Tibial nerve (tissue), 3 donors: ENCODE measurements around the gene NOSTRIN.

Experiments
- POLR2A ChIP-seq, 2 donors: fragments of 450-650 bp; IDR thresholded peaks; one replicate each; pipeline ENCODE4 v1.6.1; 2017; ENCODE audit warnings: antibody characterized with exemption in 2 of 2, mild to moderate bottlenecking in 2 of 2, moderate library complexity in 2 of 2
- TF ChIP-seq, protein P1 (sequence below), 5 experiments: fragments of 200-600 bp in 3 of 5; fragments of 450-650 bp in 2 of 5; sonication (generic) in 3 of 5; IDR thresholded peaks; one replicate each; pipeline ENCODE4 v1.5.1; 2016 to 2019; ENCODE audit warnings: antibody characterized with exemption in 5 of 5, mild to moderate bottlenecking in 3 of 5, moderate library complexity in 2 of 5

DNA sequence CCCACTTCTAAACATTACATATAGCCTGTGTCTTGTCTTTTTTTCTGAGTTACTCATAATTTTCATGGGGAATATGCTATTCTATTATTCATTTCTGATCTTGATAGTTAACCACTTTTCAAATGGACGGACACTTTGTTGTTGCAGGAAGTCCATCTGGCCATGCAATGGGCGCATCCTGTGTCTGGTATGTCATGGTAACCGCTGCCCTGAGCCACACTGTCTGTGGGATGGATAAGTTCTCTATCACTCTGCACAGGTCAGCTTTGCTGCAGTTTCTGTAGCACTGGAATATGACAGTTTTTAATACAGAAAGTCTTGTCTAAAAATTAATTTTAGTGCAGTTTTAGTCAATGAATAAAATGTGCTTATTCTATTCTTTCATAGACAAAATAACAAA lies 101.9 kb downstream of the NOSTRIN start:
- TF ChIP-seq, protein P1, sequence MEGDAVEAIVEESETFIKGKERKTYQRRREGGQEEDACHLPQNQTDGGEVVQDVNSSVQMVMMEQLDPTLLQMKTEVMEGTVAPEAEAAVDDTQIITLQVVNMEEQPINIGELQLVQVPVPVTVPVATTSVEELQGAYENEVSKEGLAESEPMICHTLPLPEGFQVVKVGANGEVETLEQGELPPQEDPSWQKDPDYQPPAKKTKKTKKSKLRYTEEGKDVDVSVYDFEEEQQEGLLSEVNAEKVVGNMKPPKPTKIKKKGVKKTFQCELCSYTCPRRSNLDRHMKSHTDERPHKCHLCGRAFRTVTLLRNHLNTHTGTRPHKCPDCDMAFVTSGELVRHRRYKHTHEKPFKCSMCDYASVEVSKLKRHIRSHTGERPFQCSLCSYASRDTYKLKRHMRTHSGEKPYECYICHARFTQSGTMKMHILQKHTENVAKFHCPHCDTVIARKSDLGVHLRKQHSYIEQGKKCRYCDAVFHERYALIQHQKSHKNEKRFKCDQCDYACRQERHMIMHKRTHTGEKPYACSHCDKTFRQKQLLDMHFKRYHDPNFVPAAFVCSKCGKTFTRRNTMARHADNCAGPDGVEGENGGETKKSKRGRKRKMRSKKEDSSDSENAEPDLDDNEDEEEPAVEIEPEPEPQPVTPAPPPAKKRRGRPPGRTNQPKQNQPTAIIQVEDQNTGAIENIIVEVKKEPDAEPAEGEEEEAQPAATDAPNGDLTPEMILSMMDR (IDR thresholded peaks at IDR 0.05): no peak
- TF ChIP-seq POLR2A (IDR thresholded peaks at IDR 0.05): no peak
